ENCODE data around the gene COG4.

DNA sequence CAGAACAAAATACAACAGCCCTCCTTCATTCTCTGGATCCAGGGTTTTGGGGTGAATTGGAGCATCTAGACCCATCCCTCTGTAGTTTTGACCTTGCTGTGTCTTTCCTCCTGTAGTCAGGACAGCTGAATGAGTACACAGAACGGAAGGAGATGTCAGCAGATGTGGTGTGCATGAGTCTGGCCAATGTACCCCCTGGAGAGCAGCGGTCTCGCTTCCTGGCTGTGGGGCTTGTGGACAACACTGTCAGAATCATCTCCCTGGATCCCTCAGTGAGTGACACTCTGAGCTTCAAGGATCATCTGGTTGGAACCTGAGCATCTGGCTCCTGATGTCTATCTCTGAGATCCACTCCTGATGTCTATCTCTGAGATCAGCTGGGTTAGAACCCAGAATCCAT is 32.7 kb upstream of the COG4 start:
- TF ChIP-seq, protein P1, sequence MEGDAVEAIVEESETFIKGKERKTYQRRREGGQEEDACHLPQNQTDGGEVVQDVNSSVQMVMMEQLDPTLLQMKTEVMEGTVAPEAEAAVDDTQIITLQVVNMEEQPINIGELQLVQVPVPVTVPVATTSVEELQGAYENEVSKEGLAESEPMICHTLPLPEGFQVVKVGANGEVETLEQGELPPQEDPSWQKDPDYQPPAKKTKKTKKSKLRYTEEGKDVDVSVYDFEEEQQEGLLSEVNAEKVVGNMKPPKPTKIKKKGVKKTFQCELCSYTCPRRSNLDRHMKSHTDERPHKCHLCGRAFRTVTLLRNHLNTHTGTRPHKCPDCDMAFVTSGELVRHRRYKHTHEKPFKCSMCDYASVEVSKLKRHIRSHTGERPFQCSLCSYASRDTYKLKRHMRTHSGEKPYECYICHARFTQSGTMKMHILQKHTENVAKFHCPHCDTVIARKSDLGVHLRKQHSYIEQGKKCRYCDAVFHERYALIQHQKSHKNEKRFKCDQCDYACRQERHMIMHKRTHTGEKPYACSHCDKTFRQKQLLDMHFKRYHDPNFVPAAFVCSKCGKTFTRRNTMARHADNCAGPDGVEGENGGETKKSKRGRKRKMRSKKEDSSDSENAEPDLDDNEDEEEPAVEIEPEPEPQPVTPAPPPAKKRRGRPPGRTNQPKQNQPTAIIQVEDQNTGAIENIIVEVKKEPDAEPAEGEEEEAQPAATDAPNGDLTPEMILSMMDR (IDR thresholded peaks at IDR 0.05), result no peak
- no peak for TF ChIP-seq POLR2A (IDR thresholded peaks at IDR 0.05)
- no peak for TF ChIP-seq EP300 (IDR thresholded peaks at IDR 0.05)
